Kidney epithelial cell (primary cell): ENCODE data around the gene BOLA3. TPM values are rescaled to one million over a fixed set of nuclear protein-coding genes. Genes with fewer than 3 reads are reported as not detected.

Experiments
- DNase-seq: peaks from one replicate; pipeline ENCODE4 v3.0.0-alpha.2; 2010; ENCODE audit warnings: low read depth
- H3K27me3 ChIP-seq: 2 replicates; pipeline ENCODE4 v1.6.0; 2011; ENCODE audit warnings: low read length; ENCODE audit not compliant: control insufficient read depth, insufficient read depth
- H3K36me3 ChIP-seq: 2 replicates; pipeline ENCODE4 v1.5.1; 2011; ENCODE audit warnings: low read length; ENCODE audit not compliant: control insufficient read depth, insufficient read depth
- H3K4me3 ChIP-seq: 2 replicates; pipeline ENCODE4 v1.5.1; 2011; ENCODE audit warnings: low read depth, mild to moderate bottlenecking, control low read depth, low read length
- total RNA-seq: library from RNA; depleted of rRNA; stranded (reverse); fragments of >200 nt; gene quantifications from 2 replicates; pipeline ENCODE4 v1.2.3, GENCODE V29; 2015
- TF ChIP-seq, protein P1 (sequence below): IDR thresholded peaks from 2 replicates; pipeline ENCODE4 v1.5.1; 2011; ENCODE audit warnings: mild to moderate bottlenecking, moderate library complexity, low read length, control low read depth, inconsistent platforms; ENCODE audit not compliant: insufficient read depth, poor library complexity, severe bottlenecking

Gene BOLA3
- total RNA-seq, 1 donor from 2014 or later, result 78.8 TPM

GRCh38 chr2:74103763-74104162 lies 43.9 kb downstream of the BOLA3 start:
- Histone ChIP-seq H3K36me3 (no peaks in the 10 kb centered on the region), H3K4me3 (no peak overlapping the region), H3K27me3 (no peaks in the 10 kb centered on the region)
- DNase-seq, result no peak
- TF ChIP-seq, protein P1, sequence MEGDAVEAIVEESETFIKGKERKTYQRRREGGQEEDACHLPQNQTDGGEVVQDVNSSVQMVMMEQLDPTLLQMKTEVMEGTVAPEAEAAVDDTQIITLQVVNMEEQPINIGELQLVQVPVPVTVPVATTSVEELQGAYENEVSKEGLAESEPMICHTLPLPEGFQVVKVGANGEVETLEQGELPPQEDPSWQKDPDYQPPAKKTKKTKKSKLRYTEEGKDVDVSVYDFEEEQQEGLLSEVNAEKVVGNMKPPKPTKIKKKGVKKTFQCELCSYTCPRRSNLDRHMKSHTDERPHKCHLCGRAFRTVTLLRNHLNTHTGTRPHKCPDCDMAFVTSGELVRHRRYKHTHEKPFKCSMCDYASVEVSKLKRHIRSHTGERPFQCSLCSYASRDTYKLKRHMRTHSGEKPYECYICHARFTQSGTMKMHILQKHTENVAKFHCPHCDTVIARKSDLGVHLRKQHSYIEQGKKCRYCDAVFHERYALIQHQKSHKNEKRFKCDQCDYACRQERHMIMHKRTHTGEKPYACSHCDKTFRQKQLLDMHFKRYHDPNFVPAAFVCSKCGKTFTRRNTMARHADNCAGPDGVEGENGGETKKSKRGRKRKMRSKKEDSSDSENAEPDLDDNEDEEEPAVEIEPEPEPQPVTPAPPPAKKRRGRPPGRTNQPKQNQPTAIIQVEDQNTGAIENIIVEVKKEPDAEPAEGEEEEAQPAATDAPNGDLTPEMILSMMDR, result no peak

DNA sequence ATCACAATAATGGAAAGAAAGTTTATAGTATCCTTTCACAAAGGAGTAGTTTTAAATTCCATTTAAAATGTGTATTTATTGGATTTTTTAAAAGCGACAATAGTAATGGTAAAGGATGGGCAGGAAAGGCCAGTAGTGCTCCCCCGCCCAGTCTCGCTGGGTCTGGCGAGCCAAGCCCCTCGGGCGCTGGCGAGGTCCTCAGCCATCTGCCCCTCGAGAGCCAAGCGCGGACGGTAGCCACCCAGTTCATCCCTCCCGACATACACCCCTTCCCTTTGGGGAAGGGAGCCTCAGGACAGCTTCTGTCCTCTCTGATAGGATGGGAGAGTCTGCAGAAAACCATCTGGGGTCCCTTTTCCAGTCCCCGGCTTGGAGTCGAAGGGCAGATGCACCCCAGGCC lies 45.2 kb downstream of the BOLA3 start:
- Histone ChIP-seq H3K4me3 (no peak overlapping the region), H3K36me3 (no peaks in the 10 kb centered on the region), H3K27me3 (no peaks in the 10 kb centered on the region)
- TF ChIP-seq, protein P1, result no peak
- DNase-seq, result no peak

- H3K4me3 ChIP-seq, result no peak overlapping the region
- TF ChIP-seq, protein P1, result no peak
- H3K36me3 ChIP-seq, result no peaks in the 10 kb centered on the region
- no peak for DNase-seq
- no peaks in the 10 kb centered on the region for H3K27me3 ChIP-seq
These were observed 46.0 kb downstream of the BOLA3 start for GRCh38 chr2:74101574-74102300.

DNA sequence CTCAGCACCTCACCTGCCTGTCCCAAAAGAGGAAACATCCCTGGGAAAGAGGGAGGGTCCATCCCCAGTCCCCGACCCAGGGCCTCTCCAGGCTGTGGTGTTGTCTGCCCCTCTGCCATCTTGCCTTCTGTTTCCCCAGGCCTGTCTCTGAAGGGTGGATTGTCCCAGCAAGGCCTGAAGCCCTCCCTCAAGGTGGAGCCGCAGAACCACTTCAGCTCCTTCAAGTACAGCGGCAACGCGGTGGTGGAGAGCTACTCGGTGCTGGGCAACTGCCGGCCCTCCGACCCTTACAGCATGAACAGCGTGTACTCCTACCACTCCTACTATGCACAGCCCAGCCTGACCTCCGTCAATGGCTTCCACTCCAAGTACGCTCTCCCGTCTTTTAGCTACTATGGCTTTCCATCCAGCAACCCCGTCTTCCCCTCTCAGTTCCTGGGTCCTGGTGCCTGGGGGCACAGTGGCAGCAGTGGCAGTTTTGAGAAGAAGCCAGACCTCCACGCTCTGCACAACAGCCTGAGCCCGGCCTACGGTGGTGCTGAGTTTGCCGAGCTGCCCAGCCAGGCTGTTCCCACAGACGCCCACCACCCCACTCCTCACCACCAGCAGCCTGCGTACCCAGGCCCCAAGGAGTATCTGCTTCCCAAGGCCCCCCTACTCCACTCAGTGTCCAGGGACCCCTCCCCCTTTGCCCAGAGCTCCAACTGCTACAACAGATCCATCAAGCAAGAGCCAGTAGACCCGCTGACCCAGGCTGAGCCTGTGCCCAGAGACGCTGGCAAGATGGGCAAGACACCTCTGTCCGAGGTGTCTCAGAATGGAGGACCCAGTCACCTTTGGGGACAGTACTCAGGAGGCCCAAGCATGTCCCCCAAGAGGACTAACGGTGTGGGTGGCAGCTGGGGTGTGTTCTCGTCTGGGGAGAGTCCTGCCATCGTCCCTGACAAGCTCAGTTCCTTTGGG lies 47.2 kb downstream of the BOLA3 start:
- Histone ChIP-seq H3K36me3 (no peaks in the 10 kb centered on the region), H3K4me3 (no peak overlapping the region), H3K27me3 (no peaks in the 10 kb centered on the region)
- TF ChIP-seq, protein P1, result no peak
- DNase-seq, result no peak

GRCh38 chr2:74099835-74100234 lies 47.9 kb downstream of the BOLA3 start:
- H3K4me3 ChIP-seq, result no peak overlapping the region
- H3K36me3 ChIP-seq, result no peaks in the 10 kb centered on the region
- no peak for DNase-seq
- TF ChIP-seq, protein P1, result no peak
- no peaks in the 10 kb centered on the region for H3K27me3 ChIP-seq
